Osteoblast (primary cell): ENCODE results near the gene SHISA8. TPM values are rescaled to one million over a fixed set of nuclear protein-coding genes. Genes with fewer than 3 reads are reported as not detected.

Experiments used
- DNase-seq: peaks from one replicate; pipeline ENCODE4 v3.0.0; 2011; ENCODE audit warnings: low spot score, mixed read lengths; ENCODE audit not compliant: insufficient read length; ENCODE audit errors: missing footprints
- H2AFZ ChIP-seq: 2 replicates; pipeline ENCODE4 v1.6.0; 2011; ENCODE audit warnings: mild to moderate bottlenecking, low read length
- H3K27ac ChIP-seq: 2 replicates; pipeline ENCODE4 v1.5.1; 2011; ENCODE audit warnings: mild to moderate bottlenecking, low read depth, low read length, moderate library complexity
- H3K27me3 ChIP-seq: 2 replicates; pipeline ENCODE4 v1.6.0; 2012; ENCODE audit warnings: mild to moderate bottlenecking, control low read depth, inconsistent platforms, low read length, moderate library complexity; ENCODE audit not compliant: insufficient read depth
- H3K36me3 ChIP-seq: 2 replicates; pipeline ENCODE4 v1.5.1; 2011; ENCODE audit warnings: mild to moderate bottlenecking, low read length, control low read depth, moderate library complexity; ENCODE audit not compliant: insufficient read depth
- H3K4me1 ChIP-seq: 2 replicates; pipeline ENCODE4 v1.5.1; 2011; ENCODE audit warnings: mild to moderate bottlenecking, low read length, control low read depth, moderate library complexity; ENCODE audit not compliant: insufficient read depth
- H3K4me2 ChIP-seq: 2 replicates; pipeline ENCODE4 v1.6.0; 2011; ENCODE audit warnings: mild to moderate bottlenecking, low read length; ENCODE audit not compliant: insufficient read depth
- H3K4me3 ChIP-seq: fragments of 200-600 bp; sonication (generic); 3 replicates; pipeline ENCODE4 v1.5.1; 2012; ENCODE audit warnings: mild to moderate bottlenecking, low read length, inconsistent platforms; ENCODE audit not compliant: insufficient read depth
- H3K79me2 ChIP-seq: 2 replicates; pipeline ENCODE4 v1.6.0; 2012; ENCODE audit warnings: mild to moderate bottlenecking, low read length, control low read depth, inconsistent platforms; ENCODE audit not compliant: insufficient read depth
- H3K9me3 ChIP-seq: 2 replicates; pipeline ENCODE4 v1.5.1; 2011; ENCODE audit warnings: low read depth, low read length, control low read depth
- H4K20me1 ChIP-seq: 2 replicates; pipeline ENCODE4 v1.6.0; 2012; ENCODE audit warnings: mild to moderate bottlenecking, low read length, control low read depth; ENCODE audit not compliant: insufficient read depth
- total RNA-seq: library from RNA; depleted of rRNA; stranded (reverse); fragments of >200 nt; gene quantifications from 2 replicates; pipeline ENCODE4 v1.2.3, GENCODE V29; 2012
- TF ChIP-seq, protein P1 (sequence below): IDR thresholded peaks from 2 replicates; pipeline ENCODE4 v1.5.1; 2011; ENCODE audit warnings: mild to moderate bottlenecking, low read depth, low read length, moderate library complexity; ENCODE audit errors: extremely low read depth

The SHISA8 gene
- total RNA-seq, 1 donor, result not detected

DNA sequence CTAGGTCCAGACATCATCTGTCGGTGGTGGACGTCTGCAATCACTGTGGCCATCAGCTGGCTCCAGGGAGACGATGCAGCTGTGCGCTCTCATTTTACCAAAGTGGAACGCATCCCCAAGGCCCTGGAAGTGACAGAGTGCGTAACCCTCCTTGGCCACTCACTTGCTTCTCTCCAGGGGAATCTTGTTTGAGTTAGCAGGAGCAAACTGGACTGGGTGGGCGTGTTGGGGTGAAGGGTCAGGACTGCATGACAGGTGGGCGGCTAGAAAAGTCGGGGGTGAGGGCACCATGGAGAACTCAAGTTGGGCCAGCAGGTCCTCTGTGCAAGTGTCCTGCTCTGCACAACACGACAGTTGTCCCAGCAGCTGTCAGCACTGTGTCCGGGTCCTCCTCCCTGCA, 16.2 kb downstream of the SHISA8 start:
- Histone ChIP-seq H3K4me3 (no peak overlapping the region), H3K9me3 (no peaks in the 10 kb centered on the region), H3K79me2 (no peaks in the 10 kb centered on the region), H4K20me1 (peaks cover 8% of the 10 kb centered on the region), H3K4me1 (no peaks in the 10 kb centered on the region), H3K36me3 (peaks cover 46% of the 10 kb centered on the region), H3K27ac (no peak overlapping the region), H2AFZ (no peak overlapping the region), H3K4me2 (no peak overlapping the region), H3K27me3 (no peaks in the 10 kb centered on the region)
- TF ChIP-seq, protein P1, sequence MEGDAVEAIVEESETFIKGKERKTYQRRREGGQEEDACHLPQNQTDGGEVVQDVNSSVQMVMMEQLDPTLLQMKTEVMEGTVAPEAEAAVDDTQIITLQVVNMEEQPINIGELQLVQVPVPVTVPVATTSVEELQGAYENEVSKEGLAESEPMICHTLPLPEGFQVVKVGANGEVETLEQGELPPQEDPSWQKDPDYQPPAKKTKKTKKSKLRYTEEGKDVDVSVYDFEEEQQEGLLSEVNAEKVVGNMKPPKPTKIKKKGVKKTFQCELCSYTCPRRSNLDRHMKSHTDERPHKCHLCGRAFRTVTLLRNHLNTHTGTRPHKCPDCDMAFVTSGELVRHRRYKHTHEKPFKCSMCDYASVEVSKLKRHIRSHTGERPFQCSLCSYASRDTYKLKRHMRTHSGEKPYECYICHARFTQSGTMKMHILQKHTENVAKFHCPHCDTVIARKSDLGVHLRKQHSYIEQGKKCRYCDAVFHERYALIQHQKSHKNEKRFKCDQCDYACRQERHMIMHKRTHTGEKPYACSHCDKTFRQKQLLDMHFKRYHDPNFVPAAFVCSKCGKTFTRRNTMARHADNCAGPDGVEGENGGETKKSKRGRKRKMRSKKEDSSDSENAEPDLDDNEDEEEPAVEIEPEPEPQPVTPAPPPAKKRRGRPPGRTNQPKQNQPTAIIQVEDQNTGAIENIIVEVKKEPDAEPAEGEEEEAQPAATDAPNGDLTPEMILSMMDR, result no peak
- peak; percentile 80 for DNase-seq

DNA sequence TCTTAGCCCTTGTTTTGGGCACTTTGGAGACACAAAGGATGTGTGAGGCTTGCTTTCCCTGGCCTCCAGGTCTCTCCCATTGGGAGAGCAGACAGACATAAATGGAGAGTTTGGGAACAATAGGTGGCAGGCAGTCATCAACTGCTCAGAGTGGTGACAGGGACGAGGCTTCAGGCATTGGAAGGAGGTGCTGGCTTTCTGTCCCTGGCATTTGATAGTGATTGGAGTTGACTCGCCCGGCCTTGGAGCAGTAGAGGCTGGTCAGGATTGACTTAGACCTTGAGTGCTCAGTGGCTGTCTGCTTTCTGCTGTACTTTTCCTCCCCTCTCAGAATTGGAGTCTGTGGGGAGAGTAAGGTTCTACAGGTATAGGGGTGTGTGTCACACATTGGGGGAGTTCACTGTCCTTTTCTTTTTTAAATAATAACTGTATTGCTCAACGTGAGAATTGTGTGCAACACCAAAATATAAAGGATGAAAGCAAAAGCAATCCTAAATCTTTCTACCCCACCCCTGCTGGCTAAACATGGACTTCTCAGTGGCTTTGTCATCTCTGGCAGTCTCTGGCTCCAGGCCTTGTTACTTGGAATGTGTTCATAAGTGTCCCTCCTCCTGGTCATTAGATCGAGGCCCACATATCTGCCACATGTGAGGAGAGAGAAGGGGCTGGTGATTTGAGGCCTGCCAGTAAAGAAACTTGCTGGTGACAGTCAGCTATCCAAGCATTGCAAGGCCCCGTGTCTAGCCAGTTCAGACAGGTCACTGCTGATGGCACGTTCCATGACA, 21.1 kb downstream of the SHISA8 start:
- H4K20me1 ChIP-seq, result peaks cover 2% of the 10 kb centered on the region
- no peak overlapping the region for H3K4me3 ChIP-seq
- DNase-seq, result peak; percentile 61
- H3K27me3 ChIP-seq, result no peaks in the 10 kb centered on the region
- no peaks in the 10 kb centered on the region for H3K4me1 ChIP-seq
- H3K4me2 ChIP-seq, result no peak overlapping the region
- H3K36me3 ChIP-seq, result peaks cover 31% of the 10 kb centered on the region
- TF ChIP-seq, protein P1, result no peak
- no peak overlapping the region for H2AFZ ChIP-seq
- H3K27ac ChIP-seq, result no peak overlapping the region
- H3K9me3 ChIP-seq, result no peaks in the 10 kb centered on the region
- H3K79me2 ChIP-seq, result no peaks in the 10 kb centered on the region

DNA sequence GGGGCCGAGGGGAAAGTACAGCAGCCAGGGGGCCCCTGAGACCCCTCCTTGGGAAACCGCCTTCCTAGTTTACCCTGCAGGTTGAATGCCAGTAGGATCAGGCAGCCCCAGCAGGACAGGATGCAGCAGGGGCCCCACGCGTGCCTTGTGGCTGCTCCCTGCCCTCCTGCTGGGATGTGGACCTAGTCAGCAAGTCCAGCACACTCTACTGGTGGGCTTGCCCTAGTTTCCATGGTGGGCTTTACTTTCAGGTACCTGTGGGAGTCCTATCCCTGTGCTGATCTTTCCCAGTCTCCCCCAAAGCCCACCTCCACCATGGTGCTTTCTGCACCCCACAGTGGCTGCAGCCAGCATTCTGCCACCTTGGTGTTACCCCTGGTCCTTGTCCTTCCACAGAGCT, 22.2 kb downstream of the SHISA8 start:
- Histone ChIP-seq H4K20me1 (peaks cover 2% of the 10 kb centered on the region), H3K4me3 (no peak overlapping the region), H3K36me3 (peaks cover 30% of the 10 kb centered on the region), H3K9me3 (no peaks in the 10 kb centered on the region), H3K4me1 (peaks cover 6% of the 10 kb centered on the region), H2AFZ (no peak overlapping the region), H3K4me2 (no peak overlapping the region), H3K79me2 (no peaks in the 10 kb centered on the region), H3K27ac (no peak overlapping the region), H3K27me3 (no peaks in the 10 kb centered on the region)
- TF ChIP-seq, protein P1, result no peak
- DNase-seq, result peak; percentile 76

DNA sequence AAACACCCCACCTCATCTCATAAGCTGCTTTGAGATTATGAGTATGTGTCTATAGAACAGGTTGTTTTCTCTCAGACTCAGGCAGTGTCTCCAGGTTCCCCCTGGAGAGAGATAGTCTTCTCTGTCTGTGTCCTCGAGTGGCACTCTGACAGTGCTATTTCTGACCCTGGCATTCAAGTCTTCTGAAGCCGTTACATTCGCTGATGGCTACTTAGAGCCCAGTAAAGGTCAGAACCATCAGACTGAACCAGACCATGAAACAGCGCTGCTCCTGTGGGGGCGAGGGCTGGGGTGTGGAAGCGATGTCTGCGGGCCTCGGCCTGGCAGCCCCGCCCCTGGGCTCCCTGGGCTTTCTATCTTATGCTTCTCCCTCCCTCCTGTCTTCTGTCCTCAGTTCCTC, 23.5 kb downstream of the SHISA8 start:
- H3K9me3 ChIP-seq, result no peaks in the 10 kb centered on the region
- TF ChIP-seq, protein P1, result no peak
- no peaks in the 10 kb centered on the region for H3K27me3 ChIP-seq
- no peak overlapping the region for H3K4me2 ChIP-seq
- no peak overlapping the region for H2AFZ ChIP-seq
- H4K20me1 ChIP-seq, result peaks cover 2% of the 10 kb centered on the region
- no peaks in the 10 kb centered on the region for H3K79me2 ChIP-seq
- H3K27ac ChIP-seq, result no peak overlapping the region
- DNase-seq, result peak; percentile 15
- H3K36me3 ChIP-seq, result peaks cover 33% of the 10 kb centered on the region
- peaks cover 6% of the 10 kb centered on the region for H3K4me1 ChIP-seq
- no peak overlapping the region for H3K4me3 ChIP-seq
